T-helper 9 cell (primary cell): Measurements from ENCODE around the gene GPC3.

Experiments
- DNase-seq: peaks from one replicate; pipeline ENCODE4 v3.0.0-alpha.2; 2020

The GPC3 gene

GRCh38 chrX:133881007-133881406, 104.4 kb downstream of the GPC3 start:
- DNase-seq: no peak

GRCh38 chrX:133880032-133880443, 105.4 kb downstream of the GPC3 start:
- DNase-seq: no peak

GRCh38 chrX:133878710-133879109, 106.7 kb downstream of the GPC3 start:
- DNase-seq: no peak

- no peak for DNase-seq
Measured at GRCh38 chrX:133876646-133877045, 108.7 kb downstream of the GPC3 start.

- no peak for DNase-seq
Measured at GRCh38 chrX:133869270-133869669, 116.1 kb downstream of the GPC3 start.

GRCh38 chrX:133868682-133869081, 116.7 kb downstream of the GPC3 start:
- no peak for DNase-seq

GRCh38 chrX:133868250-133868649, 117.1 kb downstream of the GPC3 start:
- no peak for DNase-seq

- DNase-seq: no peak
Measured at GRCh38 chrX:133865761-133866471, 119.5 kb downstream of the GPC3 start.

- no peak for DNase-seq
Measured at GRCh38 chrX:133864236-133864635, 121.2 kb downstream of the GPC3 start.

GRCh38 chrX:133859860-133860259, 125.5 kb downstream of the GPC3 start:
- DNase-seq: no peak

- DNase-seq: no peak
Measured at GRCh38 chrX:133859336-133859735, 126.1 kb downstream of the GPC3 start.

GRCh38 chrX:133857640-133858269, 127.6 kb downstream of the GPC3 start:
- no peak for DNase-seq

GRCh38 chrX:133856819-133857218, 128.6 kb downstream of the GPC3 start:
- no peak for DNase-seq

GRCh38 chrX:133854290-133854689, 131.1 kb downstream of the GPC3 start:
- no peak for DNase-seq

- DNase-seq: no peak
Measured at GRCh38 chrX:133852837-133853356, 132.5 kb downstream of the GPC3 start.

GRCh38 chrX:133852401-133852800, 133.0 kb downstream of the GPC3 start:
- no peak for DNase-seq

- DNase-seq: no peak
Measured at GRCh38 chrX:133850399-133850798, 135.0 kb downstream of the GPC3 start.

GRCh38 chrX:133849676-133850075, 135.7 kb downstream of the GPC3 start:
- no peak for DNase-seq

GRCh38 chrX:133847340-133847994, 137.9 kb downstream of the GPC3 start:
- no peak for DNase-seq

GRCh38 chrX:133846311-133846710, 139.1 kb downstream of the GPC3 start:
- DNase-seq: no peak

- DNase-seq: no peak
Measured at GRCh38 chrX:133840415-133840814, 145.0 kb downstream of the GPC3 start.

- DNase-seq: peak; percentile 3
Measured at GRCh38 chrX:133838761-133839676, 146.4 kb downstream of the GPC3 start.

GRCh38 chrX:133837091-133837490, 148.3 kb downstream of the GPC3 start:
- DNase-seq: no peak
